ENCODE results near the gene ICAM3. TPM values are rescaled to one million over a fixed set of nuclear protein-coding genes. Genes with fewer than 3 reads are reported as not detected.
"Not testable (repeated sequence)": the region's sequence is repeated elsewhere in the genome, so short reads cannot be mapped to it uniquely, and the experiment has no call there.

ICAM3 gene
- total and polyA plus RNA-seq, 9 donors, result 5.4 to 7.5 (median 5.8) TPM

DNA sequence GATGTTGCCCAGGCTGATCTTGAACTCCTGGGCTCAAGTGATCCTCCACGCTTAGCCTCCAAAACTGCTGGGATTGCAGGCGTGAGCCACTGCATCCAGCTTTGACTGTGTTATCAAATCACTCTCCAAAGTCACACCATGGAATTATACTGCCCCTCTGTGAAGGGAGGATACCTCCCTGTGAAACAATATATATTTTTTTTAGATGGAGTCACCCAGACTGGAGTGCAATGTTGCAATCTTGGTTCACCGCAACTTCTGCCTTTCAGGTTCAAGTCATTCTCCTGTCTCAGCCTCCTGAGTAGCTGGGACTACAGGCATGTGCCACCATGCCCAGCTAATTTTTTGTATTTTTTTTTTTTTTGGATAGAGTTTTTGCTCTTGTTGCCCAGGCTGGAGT lies 33.3 kb upstream of the ICAM3 start:
- H3K36me3 ChIP-seq (ENCODE audit: control insufficient read depth, insufficient read depth, low read length), result peaks cover 37% of the 10 kb centered on the region
- peaks cover 2% of the 10 kb centered on the region for H3K9me3 ChIP-seq (replicated peaks; ENCODE audit: control insufficient read depth, low read depth, low read length)
- no peak overlapping the region for H3K27ac ChIP-seq (ENCODE audit: low read length)
- 100% methylated on average over 2 of the region's 3 CpGs for WGBS (ENCODE audit: insufficient coverage)
- no peak overlapping the region for H3K4me3 ChIP-seq (ENCODE audit: low read length)
- no peaks in the 10 kb centered on the region for H3K4me1 ChIP-seq (ENCODE audit: control insufficient read depth, insufficient read depth, low read length)
- H3K27me3 ChIP-seq (ENCODE audit: control insufficient read depth, insufficient read depth, low read length), result no peaks in the 10 kb centered on the region
- DNase-seq, result no peak

DNA sequence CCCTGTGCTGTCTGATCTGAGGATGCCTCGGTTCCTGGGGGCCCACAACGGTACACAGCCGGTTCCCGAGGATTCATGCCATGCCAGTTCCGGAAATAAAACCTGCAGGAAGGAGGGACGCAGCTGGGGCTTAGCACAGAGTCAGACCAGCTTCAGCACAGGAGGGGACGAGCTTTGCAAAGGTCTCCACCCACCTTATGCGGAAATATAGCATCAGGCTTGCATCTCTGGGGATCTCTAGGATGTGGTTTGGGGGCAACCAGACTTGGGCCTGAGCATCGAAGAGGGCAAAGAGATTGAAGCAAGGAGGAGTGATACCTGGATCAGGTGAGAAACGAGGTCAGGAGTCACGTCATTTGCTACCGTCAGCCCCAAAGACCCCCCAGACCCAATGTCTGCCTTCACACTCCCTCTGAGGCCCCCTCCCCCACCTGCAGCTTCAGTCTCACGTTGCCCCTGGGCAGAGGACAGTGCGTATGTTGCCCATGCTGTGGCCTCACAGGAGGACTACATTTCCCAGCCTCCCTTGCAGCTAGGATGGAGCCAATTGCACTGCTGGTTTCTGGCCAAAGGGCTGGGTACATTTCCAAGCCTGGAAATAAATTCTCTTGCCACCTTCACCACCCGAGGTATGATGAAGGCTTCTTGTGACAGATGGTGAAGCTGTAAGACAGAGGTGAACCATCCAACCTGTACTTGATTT lies 28.8 kb upstream of the ICAM3 start:
- peaks cover 60% of the 10 kb centered on the region for H3K36me3 ChIP-seq (ENCODE audit: control insufficient read depth, insufficient read depth, low read length)
- H3K9me3 ChIP-seq (replicated peaks; ENCODE audit: control insufficient read depth, low read depth, low read length), result peaks cover 2% of the 10 kb centered on the region
- no peak overlapping the region for H3K27ac ChIP-seq (ENCODE audit: low read length)
- no peak for DNase-seq
- no peak overlapping the region for H3K4me3 ChIP-seq (ENCODE audit: low read length)
- WGBS (ENCODE audit: insufficient coverage), result 96% methylated on average over 10 of the region's 15 CpGs
- no peaks in the 10 kb centered on the region for H3K27me3 ChIP-seq (ENCODE audit: control insufficient read depth, insufficient read depth, low read length)
- no peaks in the 10 kb centered on the region for H3K4me1 ChIP-seq (ENCODE audit: control insufficient read depth, insufficient read depth, low read length)

DNA sequence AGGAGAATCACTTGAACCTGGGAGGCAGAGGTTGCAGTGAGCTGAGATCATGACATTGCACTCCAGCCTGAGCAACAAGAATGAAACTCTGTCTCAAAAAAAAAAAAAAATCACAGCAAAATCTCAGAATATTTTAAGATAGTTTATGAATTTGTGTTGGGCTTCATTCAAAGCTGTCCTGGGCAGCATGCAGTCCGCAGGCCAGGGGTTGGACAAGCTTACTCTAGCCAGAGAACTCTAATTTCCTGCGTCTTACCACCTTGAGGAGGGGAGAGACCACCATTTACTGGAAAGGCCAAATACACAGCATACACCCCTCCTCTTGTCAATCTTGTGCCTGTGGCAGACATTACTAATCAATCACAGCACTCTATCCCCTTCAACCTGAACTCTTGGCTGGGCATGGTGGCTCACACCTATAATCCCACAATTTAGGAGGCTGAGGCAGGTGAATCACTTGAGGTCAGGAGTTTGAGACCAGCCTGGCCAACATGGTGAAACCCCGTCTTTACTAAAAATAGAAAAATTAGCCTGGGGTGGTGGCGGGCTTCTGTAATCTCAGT lies 27.6 kb upstream of the ICAM3 start:
- peaks cover 70% of the 10 kb centered on the region for H3K36me3 ChIP-seq (ENCODE audit: control insufficient read depth, insufficient read depth, low read length)
- not testable (repeated sequence) for DNase-seq; H3K9me3 ChIP-seq (replicated peaks; ENCODE audit: control insufficient read depth, low read depth, low read length); H3K27ac ChIP-seq (ENCODE audit: low read length); H3K27me3 ChIP-seq (ENCODE audit: control insufficient read depth, insufficient read depth, low read length); H3K4me3 ChIP-seq (ENCODE audit: low read length); H3K4me1 ChIP-seq (ENCODE audit: control insufficient read depth, insufficient read depth, low read length)
- 100% methylated on average over 2 of the region's 4 CpGs for WGBS (ENCODE audit: insufficient coverage)

DNA sequence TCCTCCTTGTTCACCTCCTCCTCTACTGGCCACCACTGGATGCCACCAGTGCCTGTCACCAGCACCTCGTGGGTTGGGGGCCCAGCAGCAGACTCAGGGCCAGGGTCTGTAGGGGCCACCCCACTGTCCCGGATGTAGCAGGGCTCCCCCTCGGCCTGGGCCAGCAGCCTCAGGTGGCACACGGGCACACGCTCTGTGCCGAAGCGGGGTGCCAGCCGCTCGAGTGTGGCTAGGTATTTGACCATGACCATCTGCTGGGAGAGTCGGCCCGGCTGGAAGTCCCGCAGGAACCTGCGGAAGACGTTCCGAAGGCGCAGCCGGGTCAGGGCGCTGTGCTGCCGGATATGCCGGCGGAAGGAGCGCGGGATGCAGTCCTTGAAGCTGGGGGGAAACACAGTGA lies 26.1 kb upstream of the ICAM3 start:
- Histone ChIP-seq H3K4me3 (ENCODE audit: low read length) (no peak overlapping the region), H3K36me3 (ENCODE audit: control insufficient read depth, insufficient read depth, low read length) (peaks cover 82% of the 10 kb centered on the region), H3K4me1 (ENCODE audit: control insufficient read depth, insufficient read depth, low read length) (no peaks in the 10 kb centered on the region), H3K27me3 (ENCODE audit: control insufficient read depth, insufficient read depth, low read length) (no peaks in the 10 kb centered on the region), H3K27ac (ENCODE audit: low read length) (no peak overlapping the region), H3K9me3 (replicated peaks; ENCODE audit: control insufficient read depth, low read depth, low read length) (peaks cover 2% of the 10 kb centered on the region)
- no peak for DNase-seq
- WGBS (ENCODE audit: insufficient coverage), result 97% methylated on average over 23 of the region's 23 CpGs

DNA sequence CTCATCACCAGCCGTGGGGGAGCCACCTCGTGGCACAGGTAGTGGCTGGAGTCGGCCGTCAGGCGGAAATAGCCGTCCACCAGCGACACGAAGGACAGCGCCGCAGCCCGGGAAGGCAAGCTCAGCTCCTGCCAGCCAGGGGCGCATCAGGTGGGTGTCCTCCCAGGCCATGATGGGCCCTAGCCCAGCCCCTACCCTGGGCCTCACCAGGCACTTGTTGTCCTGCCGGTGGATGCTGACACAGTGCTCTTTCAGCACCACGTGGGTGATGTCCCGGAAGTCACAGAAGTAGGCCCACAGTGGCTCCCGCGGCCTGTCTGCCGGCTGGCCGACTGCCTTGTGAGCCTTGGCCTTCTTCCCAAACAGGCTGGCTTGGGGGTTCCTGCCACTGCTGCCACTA lies 25.2 kb upstream of the ICAM3 start:
- no peak overlapping the region for H3K4me3 ChIP-seq (ENCODE audit: low read length)
- no peaks in the 10 kb centered on the region for H3K27me3 ChIP-seq (ENCODE audit: control insufficient read depth, insufficient read depth, low read length)
- 85% methylated on average over 15 of the region's 19 CpGs for WGBS (ENCODE audit: insufficient coverage)
- no peaks in the 10 kb centered on the region for H3K4me1 ChIP-seq (ENCODE audit: control insufficient read depth, insufficient read depth, low read length)
- H3K9me3 ChIP-seq (replicated peaks; ENCODE audit: control insufficient read depth, low read depth, low read length), result peaks cover 2% of the 10 kb centered on the region
- no peak overlapping the region for H3K27ac ChIP-seq (ENCODE audit: low read length)
- DNase-seq, result no peak
- H3K36me3 ChIP-seq (ENCODE audit: control insufficient read depth, insufficient read depth, low read length), result peaks cover 87% of the 10 kb centered on the region

DNA sequence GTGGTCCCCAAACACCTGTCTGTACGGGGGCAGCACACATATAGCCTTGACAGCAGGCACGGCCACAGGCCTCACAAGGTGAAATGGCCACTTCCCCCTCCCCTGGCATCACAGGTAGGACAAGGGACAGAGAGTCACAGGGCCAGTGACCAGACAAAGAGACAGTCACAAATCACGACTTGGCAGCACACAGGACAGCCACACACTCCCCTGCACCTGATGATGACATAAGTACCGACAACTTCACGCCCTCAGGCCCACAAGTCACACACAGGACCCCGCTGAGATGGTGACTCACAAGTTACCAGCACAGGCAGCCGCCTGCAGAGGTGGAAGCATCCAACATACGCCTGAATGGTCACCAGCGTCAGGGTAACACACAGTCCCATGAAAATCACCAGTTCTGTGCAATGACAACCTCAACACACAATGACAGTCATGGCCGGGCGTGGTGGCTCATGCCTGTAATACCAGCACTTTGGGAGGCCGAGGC lies 24.4 kb upstream of the ICAM3 start:
- DNase-seq, result no peak
- peaks cover 86% of the 10 kb centered on the region for H3K36me3 ChIP-seq (ENCODE audit: control insufficient read depth, insufficient read depth, low read length)
- no peak overlapping the region for H3K4me3 ChIP-seq (ENCODE audit: low read length)
- H3K27me3 ChIP-seq (ENCODE audit: control insufficient read depth, insufficient read depth, low read length), result no peaks in the 10 kb centered on the region
- no peak overlapping the region for H3K27ac ChIP-seq (ENCODE audit: low read length)
- peaks cover 2% of the 10 kb centered on the region for H3K9me3 ChIP-seq (replicated peaks; ENCODE audit: control insufficient read depth, low read depth, low read length)
- H3K4me1 ChIP-seq (ENCODE audit: control insufficient read depth, insufficient read depth, low read length), result no peaks in the 10 kb centered on the region
- WGBS (ENCODE audit: insufficient coverage), result 91% methylated on average over 10 of the region's 12 CpGs

DNA sequence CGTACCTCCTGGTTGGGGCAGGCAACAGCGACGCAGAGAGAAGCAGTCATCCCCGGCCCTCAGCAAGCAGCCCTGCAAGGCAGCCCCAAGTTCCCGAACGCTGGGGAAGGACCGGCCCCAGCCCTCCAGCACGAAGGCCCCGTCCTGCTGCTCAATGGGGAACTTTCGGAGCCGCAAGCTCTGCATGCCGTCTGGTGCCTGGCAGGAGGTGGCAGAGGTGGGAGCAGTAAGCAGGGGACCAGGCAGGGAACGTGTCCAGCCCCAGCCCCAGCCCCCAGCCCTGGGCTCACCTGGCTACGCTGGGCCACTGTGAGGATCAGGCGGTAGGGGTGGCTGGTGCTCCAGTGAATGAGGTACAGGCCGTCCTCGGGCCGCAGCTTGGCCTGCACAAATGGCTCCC lies 22.8 kb upstream of the ICAM3 start:
- no peak for DNase-seq
- H3K27ac ChIP-seq (ENCODE audit: low read length), result no peak overlapping the region
- H3K27me3 ChIP-seq (ENCODE audit: control insufficient read depth, insufficient read depth, low read length), result no peaks in the 10 kb centered on the region
- no peaks in the 10 kb centered on the region for H3K9me3 ChIP-seq (replicated peaks; ENCODE audit: control insufficient read depth, low read depth, low read length)
- no peak overlapping the region for H3K4me3 ChIP-seq (ENCODE audit: low read length)
- peaks cover 88% of the 10 kb centered on the region for H3K36me3 ChIP-seq (ENCODE audit: control insufficient read depth, insufficient read depth, low read length)
- WGBS (ENCODE audit: insufficient coverage), result 94% methylated on average over 14 of the region's 18 CpGs
- H3K4me1 ChIP-seq (ENCODE audit: control insufficient read depth, insufficient read depth, low read length), result no peaks in the 10 kb centered on the region

DNA sequence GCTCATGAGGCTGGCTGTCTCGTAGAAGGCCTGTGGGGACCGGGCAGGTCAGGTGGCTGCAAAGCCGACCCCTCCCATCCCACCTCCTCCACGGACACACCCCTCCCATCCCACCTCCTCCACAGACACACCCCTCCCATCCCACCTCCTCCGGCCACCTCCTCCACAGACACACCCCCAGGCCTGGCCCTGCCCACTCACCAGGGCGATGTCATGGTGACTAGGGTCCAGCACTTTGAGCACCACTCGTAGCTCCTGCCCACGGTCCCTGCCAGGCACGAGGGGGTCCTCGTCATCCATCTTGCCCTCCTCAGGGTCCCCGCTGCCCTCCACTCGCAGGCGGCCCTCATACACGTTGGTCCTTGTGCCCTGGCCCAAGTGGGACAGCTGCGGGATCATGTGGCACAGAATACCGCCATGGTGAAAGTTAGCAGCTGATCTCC lies 22.2 kb upstream of the ICAM3 start:
- WGBS (ENCODE audit: insufficient coverage), result 79% methylated on average over 12 of the region's 16 CpGs
- Histone ChIP-seq H3K4me3 (ENCODE audit: low read length) (no peak overlapping the region), H3K27ac (ENCODE audit: low read length) (no peak overlapping the region), H3K9me3 (replicated peaks; ENCODE audit: control insufficient read depth, low read depth, low read length) (no peaks in the 10 kb centered on the region), H3K27me3 (ENCODE audit: control insufficient read depth, insufficient read depth, low read length) (no peaks in the 10 kb centered on the region), H3K36me3 (ENCODE audit: control insufficient read depth, insufficient read depth, low read length) (peaks cover 89% of the 10 kb centered on the region), H3K4me1 (ENCODE audit: control insufficient read depth, insufficient read depth, low read length) (no peaks in the 10 kb centered on the region)
- no peak for DNase-seq

DNA sequence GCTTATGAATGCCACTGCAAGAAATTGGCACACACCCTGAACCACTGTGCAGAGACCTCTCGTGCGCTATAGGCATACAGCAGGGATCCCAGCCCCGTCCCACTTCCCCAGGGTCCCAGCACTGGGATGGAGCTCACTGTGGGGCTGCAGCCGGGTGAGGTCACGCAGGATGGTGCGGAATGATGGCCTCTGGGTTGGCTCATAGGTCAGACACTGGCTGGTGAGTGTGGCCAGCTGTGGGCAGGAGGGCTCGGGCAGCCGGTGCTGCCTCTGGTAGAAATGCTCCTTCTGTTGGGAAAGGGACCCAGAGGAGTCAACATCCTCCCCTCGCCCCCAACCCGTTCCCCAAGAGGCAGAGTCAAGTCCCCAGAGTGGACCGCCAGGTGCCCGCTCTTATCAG lies 17.0 kb upstream of the ICAM3 start:
- 95% methylated on average over 9 of the region's 12 CpGs for WGBS (ENCODE audit: insufficient coverage)
- Histone ChIP-seq H3K27ac (ENCODE audit: low read length) (no peak overlapping the region), H3K9me3 (replicated peaks; ENCODE audit: control insufficient read depth, low read depth, low read length) (no peaks in the 10 kb centered on the region), H3K4me3 (ENCODE audit: low read length) (no peak overlapping the region), H3K27me3 (ENCODE audit: control insufficient read depth, insufficient read depth, low read length) (no peaks in the 10 kb centered on the region), H3K4me1 (ENCODE audit: control insufficient read depth, insufficient read depth, low read length) (peaks cover 9% of the 10 kb centered on the region), H3K36me3 (ENCODE audit: control insufficient read depth, insufficient read depth, low read length) (peaks cover 75% of the 10 kb centered on the region)
- no peak for DNase-seq

DNA sequence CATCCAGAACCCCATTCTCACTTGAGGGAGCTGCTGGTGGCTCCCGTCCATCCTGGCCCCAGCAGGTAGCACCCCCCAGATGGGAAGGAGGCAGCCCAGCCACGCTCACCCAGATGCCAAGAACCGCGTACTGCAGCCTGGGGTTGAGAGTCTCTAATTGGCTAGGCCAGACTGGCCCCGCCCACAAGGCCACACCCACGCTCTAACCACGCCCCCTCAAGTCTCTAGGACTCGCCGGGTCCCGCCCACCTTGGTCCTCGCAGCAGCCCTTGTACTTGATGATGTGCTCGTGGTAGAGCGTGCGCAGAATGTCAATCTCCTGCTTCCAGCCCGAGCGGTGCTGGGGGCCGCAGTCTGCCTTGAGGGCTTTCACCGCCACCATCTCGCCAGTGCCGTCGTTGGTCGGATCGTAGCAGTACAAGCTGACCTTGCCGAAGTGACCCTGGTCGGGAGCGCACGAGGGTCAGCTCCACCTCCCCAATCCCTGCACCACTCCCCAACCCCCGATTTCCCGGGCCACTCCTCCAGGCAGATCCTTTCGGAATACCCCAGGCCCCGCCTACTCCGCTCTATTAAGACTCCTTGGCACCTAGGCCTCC lies 14.5 kb upstream of the ICAM3 start:
- no peak overlapping the region for H3K4me3 ChIP-seq (ENCODE audit: low read length)
- H3K36me3 ChIP-seq (ENCODE audit: control insufficient read depth, insufficient read depth, low read length), result peaks cover 68% of the 10 kb centered on the region
- peaks cover 9% of the 10 kb centered on the region for H3K4me1 ChIP-seq (ENCODE audit: control insufficient read depth, insufficient read depth, low read length)
- 60% methylated on average over 32 of the region's 32 CpGs for WGBS (ENCODE audit: insufficient coverage)
- no peaks in the 10 kb centered on the region for H3K27me3 ChIP-seq (ENCODE audit: control insufficient read depth, insufficient read depth, low read length)
- no peak overlapping the region for H3K27ac ChIP-seq (ENCODE audit: low read length)
- DNase-seq, result peak; percentile 36
- H3K9me3 ChIP-seq (replicated peaks; ENCODE audit: control insufficient read depth, low read depth, low read length), result no peaks in the 10 kb centered on the region

All from muscle of leg (tissue), 11 donors.